SU-DHL-6 (cell line): ENCODE data around the gene MTMR2.

Experiments used
- CTCF ChIP-seq: fragments of 200-600 bp; sonication (generic); IDR thresholded peaks from one replicate; pipeline ENCODE4 v1.5.1; 2017; ENCODE audit warnings: antibody characterized with exemption, mild to moderate bottlenecking, low read length, moderate library complexity; ENCODE audit not compliant: insufficient read depth, poor library complexity, severe bottlenecking
- EZH2phosphoT487 ChIP-seq: fragments of 200-600 bp; sonication (generic), shearing (Covaris generic); conservative IDR thresholded peaks from 2 replicates; pipeline ENCODE4 v1.6.1; 2018; ENCODE audit warnings: mild to moderate bottlenecking, antibody characterized with exemption, low read length, moderate library complexity, mixed read lengths

DNA sequence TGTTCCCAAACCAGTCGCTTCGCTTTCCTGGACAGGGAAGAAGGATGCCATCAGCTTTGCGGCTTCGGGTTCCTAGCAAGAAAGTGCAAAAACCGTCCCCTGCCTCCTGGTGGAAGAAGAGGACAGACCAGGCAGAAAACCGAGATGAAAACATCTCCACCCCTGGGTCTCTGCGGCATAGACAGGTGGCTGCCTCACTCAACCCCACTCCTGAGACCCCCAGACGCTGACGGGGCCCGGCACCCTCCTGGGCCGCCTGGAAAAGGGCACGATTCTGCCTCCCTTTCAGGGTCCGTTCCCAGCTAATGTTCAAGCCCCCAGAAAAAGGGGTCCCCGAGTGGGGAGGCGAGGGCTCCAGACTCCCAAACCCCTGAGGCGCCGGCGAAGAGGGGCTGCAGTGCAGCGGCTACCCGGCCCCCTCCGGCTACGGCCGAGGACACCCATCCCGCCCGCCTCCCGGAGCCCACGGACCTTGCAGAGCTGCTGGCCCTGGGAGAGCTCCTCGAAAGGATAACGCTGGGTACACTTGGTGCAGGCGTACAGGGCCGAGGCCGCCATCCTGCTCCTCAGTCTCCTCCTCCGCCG is 134.9 kb downstream of the MTMR2 start:
- peak; percentile 11 for TF ChIP-seq CTCF
- TF ChIP-seq EZH2phosphoT487: no peak
